GM23248 (cell line): ENCODE data around the gene PLEKHG4B. TPM values are rescaled to one million over a fixed set of nuclear protein-coding genes. Genes with fewer than 3 reads are reported as not detected.
A peak's percentile ranks its signal among the peaks of the same experiment; 100 is the strongest.

Source experiments
- DNase-seq: peaks from one replicate; pipeline ENCODE4 v3.0.0-alpha.2; 2015
- H2AFZ ChIP-seq: fragments of 200-600 bp; sonication (generic); 2 replicates; pipeline ENCODE4 v1.6.1; 2016; ENCODE audit warnings: antibody characterized with exemption
- H3F3A ChIP-seq: fragments of 200-600 bp; sonication (generic); 2 replicates; pipeline ENCODE4 v1.6.1; 2016; ENCODE audit warnings: mild to moderate bottlenecking, antibody characterized with exemption, mixed run types; ENCODE audit not compliant: insufficient read depth
- H3K27ac ChIP-seq: fragments of 200-600 bp; sonication (generic); 2 replicates; pipeline ENCODE4 v1.5.1; 2016; ENCODE audit warnings: mild to moderate bottlenecking
- H3K27me3 ChIP-seq: fragments of 200-600 bp; sonication (generic); replicated peaks from 2 replicates; pipeline ENCODE4 v1.6.1; 2016; ENCODE audit warnings: mild to moderate bottlenecking; ENCODE audit not compliant: insufficient read depth
- H3K36me3 ChIP-seq: fragments of 200-600 bp; sonication (generic); 2 replicates; pipeline ENCODE4 v1.6.1; 2016; ENCODE audit warnings: low read depth, mild to moderate bottlenecking
- H3K4me1 ChIP-seq: fragments of 200-600 bp; sonication (generic); 2 replicates; pipeline ENCODE4 v1.6.1; 2016; ENCODE audit warnings: mild to moderate bottlenecking; ENCODE audit not compliant: insufficient read depth
- H3K4me2 ChIP-seq: fragments of 200-600 bp; sonication (generic); one replicate; pipeline ENCODE4 v1.6.1; 2016; ENCODE audit warnings: mild to moderate bottlenecking; ENCODE audit not compliant: unreplicated experiment
- H3K4me3 ChIP-seq: fragments of 200-600 bp; sonication (generic); 2 replicates; pipeline ENCODE4 v1.5.1; 2016; ENCODE audit warnings: mild to moderate bottlenecking
- H3K79me2 ChIP-seq: fragments of 200-600 bp; sonication (generic); 2 replicates; pipeline ENCODE4 v1.6.1; 2016; ENCODE audit warnings: mild to moderate bottlenecking; ENCODE audit not compliant: insufficient read depth
- H3K9ac ChIP-seq: fragments of 200-600 bp; sonication (generic); 2 replicates; pipeline ENCODE4 v1.6.1; 2016; ENCODE audit warnings: mild to moderate bottlenecking
- H3K9me2 ChIP-seq: fragments of 200-600 bp; sonication (generic); 2 replicates; pipeline ENCODE4 v1.6.1; 2016; ENCODE audit warnings: mixed run types, mild to moderate bottlenecking, moderate library complexity; ENCODE audit not compliant: insufficient read depth
- H3K9me3 ChIP-seq: fragments of 200-600 bp; sonication (generic); one replicate; pipeline ENCODE4 v1.6.1; 2017; ENCODE audit warnings: low read depth
- H4K20me1 ChIP-seq: fragments of 200-600 bp; sonication (generic); 2 replicates; pipeline ENCODE4 v1.6.0; 2016; ENCODE audit not compliant: insufficient read depth
- EZH2 ChIP-seq: fragments of 200-600 bp; sonication (generic); IDR thresholded peaks from 2 replicates; pipeline ENCODE4 v1.6.1; 2018; ENCODE audit warnings: antibody characterized with exemption, mild to moderate bottlenecking; ENCODE audit not compliant: insufficient read depth, poor library complexity, severe bottlenecking
- EZH2phosphoT487 ChIP-seq: fragments of 200-600 bp; sonication (generic); IDR thresholded peaks from 2 replicates; pipeline ENCODE4 v1.6.1; 2018; ENCODE audit warnings: antibody characterized with exemption, moderate library complexity, mild to moderate bottlenecking, low read depth; ENCODE audit not compliant: insufficient read depth
- WGBS, 2 experiments: methylation state at CpG; one replicate each; pipeline ENCODE4 v1.1.6; 2015 to 2017; ENCODE audit warnings: low lambda C conversion rate in 2 of 2, low coverage in 1 of 2; ENCODE audit errors: missing lambda C conversion rate in 2 of 2; 5-methylcytosine and 5-hydroxymethylcytosine counted together
- in situ Hi-C: fragments of 300-500 bp; cut with MboI; formaldehyde crosslinking; loops from 2 replicates; pipeline ENCODE4 v1.15.0; 2020
- polyA plus RNA-seq: library from polyadenylated mRNA; unstranded; fragments of >200 nt; fragmentation: Nextera tagmentation; extraction: Ambion mirVana; gene quantifications from 2 replicates; pipeline ENCODE4 v1.2.1, GENCODE V29; 2016
- total RNA-seq: library from RNA; depleted of rRNA; stranded (reverse); fragments of >200 nt; shearing (Covaris generic); gene quantifications from 2 replicates; pipeline ENCODE4 v1.2.3, GENCODE V29; 2014

The PLEKHG4B gene
- total and polyA plus RNA-seq, 2 experiments from 2014 or later, result not detected

DNA sequence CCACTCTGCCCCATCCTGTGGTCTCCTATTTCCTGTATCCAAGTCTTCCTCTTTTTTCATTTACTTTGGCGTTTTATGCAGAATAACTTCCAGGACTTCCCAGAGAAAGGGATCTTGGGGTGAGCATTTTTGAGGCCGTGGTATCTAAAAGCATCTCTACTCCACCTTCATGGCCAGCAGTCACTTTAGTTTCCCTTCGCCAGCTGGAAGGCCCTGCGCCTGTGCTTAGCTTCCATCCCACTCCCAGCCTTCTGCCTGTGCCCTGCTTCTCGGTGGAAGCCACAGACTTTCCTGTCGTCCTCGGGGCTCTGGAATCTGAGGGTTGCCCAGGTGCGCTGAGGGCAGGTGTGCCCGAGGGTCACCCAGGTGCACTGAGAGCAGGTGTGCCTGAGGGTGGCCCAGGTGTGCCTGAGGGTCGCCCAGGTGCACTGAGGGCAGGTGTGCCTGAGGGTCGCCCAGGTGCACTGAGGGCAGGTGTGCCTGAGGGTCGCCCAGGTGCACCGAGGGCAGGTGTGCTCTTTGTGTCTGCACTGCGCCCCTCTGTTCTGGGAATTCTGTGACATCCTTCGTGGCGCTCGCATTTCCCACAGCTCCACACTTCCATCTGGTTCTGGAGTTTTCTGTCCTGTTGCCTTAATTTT lies 67.0 kb downstream of the PLEKHG4B start:
- Histone ChIP-seq H3K4me1 (peaks cover 8% of the 10 kb centered on the region), H3K27me3 (no peaks in the 10 kb centered on the region), H3K27ac (no peak overlapping the region), H3K79me2 (no peaks in the 10 kb centered on the region), H3K9ac (no peak overlapping the region), H4K20me1 (no peaks in the 10 kb centered on the region), H3K4me3 (no peak overlapping the region), H3K9me3 (no peaks in the 10 kb centered on the region), H3K4me2 (peak overlapping the region; percentile 7), H3K36me3 (no peaks in the 10 kb centered on the region), H2AFZ (no peak overlapping the region), H3F3A (no peaks in the 10 kb centered on the region), H3K9me2 (no peaks in the 10 kb centered on the region)
- in situ Hi-C loops, result no loop called here
- no peak for DNase-seq
- 70 to 72% methylated on average over 17 of the region's 17 CpGs for WGBS, 2 experiments
- TF ChIP-seq EZH2, result no peak
- TF ChIP-seq EZH2phosphoT487, result no peak

DNA sequence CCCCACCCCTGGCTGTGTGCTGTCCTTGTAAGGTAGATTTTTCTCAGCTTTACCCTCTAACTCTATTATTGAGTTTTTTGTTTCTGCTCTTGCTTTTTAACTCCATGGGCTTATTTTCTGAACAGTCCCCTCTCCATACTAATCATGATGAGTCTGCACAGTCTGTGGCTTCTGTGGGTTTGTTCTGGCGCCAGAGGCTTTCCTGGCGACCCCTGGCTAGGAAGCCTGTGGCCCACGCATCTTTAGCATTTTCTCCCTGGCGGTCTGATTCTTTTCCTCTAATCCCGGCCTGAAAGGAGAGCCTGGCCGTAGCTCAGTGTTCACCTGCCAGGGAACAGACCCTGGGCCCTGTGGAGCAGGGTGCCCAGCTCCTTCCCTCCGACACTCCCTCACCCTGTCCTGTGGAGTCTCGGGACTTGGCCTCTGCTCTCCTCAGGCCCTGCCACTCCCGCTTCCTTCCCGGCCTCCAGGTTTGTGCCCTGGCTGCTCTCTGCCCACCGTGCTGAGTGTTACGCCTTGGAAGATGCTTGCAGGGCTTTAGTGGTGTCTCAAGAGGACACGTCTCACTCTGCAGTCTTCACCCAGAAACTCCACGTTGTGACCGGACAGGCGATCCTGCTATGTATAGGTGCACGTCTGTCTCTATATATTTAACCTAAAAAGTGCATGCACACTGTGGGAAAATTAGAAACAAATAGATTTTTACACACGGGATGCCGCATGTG lies 67.6 kb downstream of the PLEKHG4B start:
- Histone ChIP-seq H3K27ac (no peak overlapping the region), H3K9me2 (no peaks in the 10 kb centered on the region), H3K9ac (no peak overlapping the region), H3K4me3 (no peak overlapping the region), H2AFZ (no peak overlapping the region), H3K9me3 (no peaks in the 10 kb centered on the region), H3K27me3 (no peaks in the 10 kb centered on the region), H3K4me2 (peak overlapping the region; percentile 7), H3F3A (no peaks in the 10 kb centered on the region), H3K4me1 (peaks cover 8% of the 10 kb centered on the region), H3K36me3 (no peaks in the 10 kb centered on the region), H3K79me2 (no peaks in the 10 kb centered on the region), H4K20me1 (no peaks in the 10 kb centered on the region)
- DNase-seq, result peak; percentile 65
- in situ Hi-C loops, result no loop called here
- WGBS, 2 experiments, result 61 to 64% methylated on average over 19 of the region's 19 CpGs
- TF ChIP-seq EZH2 (no peak), EZH2phosphoT487 (no peak)

DNA sequence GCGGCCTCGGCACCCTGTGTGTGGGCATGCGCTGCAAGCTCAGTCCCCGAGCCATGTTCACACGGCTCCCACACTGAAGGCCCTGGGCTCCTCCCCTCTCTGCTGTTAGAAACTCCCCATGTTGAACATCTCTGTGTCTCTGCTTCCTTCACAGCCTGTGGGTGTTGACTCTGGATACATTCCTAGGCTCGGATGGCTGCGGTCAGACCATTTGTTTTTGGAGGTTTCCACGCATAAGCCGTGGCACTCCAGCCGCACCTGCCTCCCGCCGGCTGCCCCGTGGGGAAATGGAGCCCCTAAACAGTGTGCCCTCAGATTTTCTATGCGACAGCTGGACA lies 68.2 kb downstream of the PLEKHG4B start:
- no peaks in the 10 kb centered on the region for H3F3A ChIP-seq
- H3K36me3 ChIP-seq, result no peaks in the 10 kb centered on the region
- H3K4me1 ChIP-seq, result peaks cover 8% of the 10 kb centered on the region
- no peaks in the 10 kb centered on the region for H3K9me2 ChIP-seq
- no peak for DNase-seq
- 85 to 89% methylated on average over 14 of the region's 14 CpGs for WGBS, 2 experiments
- no peak overlapping the region for H3K9ac ChIP-seq
- no peak overlapping the region for H3K4me3 ChIP-seq
- H2AFZ ChIP-seq, result no peak overlapping the region
- H3K4me2 ChIP-seq, result no peak overlapping the region
- in situ Hi-C loops, result no loop called here
- H3K27me3 ChIP-seq, result no peaks in the 10 kb centered on the region
- TF ChIP-seq EZH2 (no peak), EZH2phosphoT487 (no peak)
- no peaks in the 10 kb centered on the region for H3K9me3 ChIP-seq
- H4K20me1 ChIP-seq, result no peaks in the 10 kb centered on the region
- H3K27ac ChIP-seq, result no peak overlapping the region
- no peaks in the 10 kb centered on the region for H3K79me2 ChIP-seq

DNA sequence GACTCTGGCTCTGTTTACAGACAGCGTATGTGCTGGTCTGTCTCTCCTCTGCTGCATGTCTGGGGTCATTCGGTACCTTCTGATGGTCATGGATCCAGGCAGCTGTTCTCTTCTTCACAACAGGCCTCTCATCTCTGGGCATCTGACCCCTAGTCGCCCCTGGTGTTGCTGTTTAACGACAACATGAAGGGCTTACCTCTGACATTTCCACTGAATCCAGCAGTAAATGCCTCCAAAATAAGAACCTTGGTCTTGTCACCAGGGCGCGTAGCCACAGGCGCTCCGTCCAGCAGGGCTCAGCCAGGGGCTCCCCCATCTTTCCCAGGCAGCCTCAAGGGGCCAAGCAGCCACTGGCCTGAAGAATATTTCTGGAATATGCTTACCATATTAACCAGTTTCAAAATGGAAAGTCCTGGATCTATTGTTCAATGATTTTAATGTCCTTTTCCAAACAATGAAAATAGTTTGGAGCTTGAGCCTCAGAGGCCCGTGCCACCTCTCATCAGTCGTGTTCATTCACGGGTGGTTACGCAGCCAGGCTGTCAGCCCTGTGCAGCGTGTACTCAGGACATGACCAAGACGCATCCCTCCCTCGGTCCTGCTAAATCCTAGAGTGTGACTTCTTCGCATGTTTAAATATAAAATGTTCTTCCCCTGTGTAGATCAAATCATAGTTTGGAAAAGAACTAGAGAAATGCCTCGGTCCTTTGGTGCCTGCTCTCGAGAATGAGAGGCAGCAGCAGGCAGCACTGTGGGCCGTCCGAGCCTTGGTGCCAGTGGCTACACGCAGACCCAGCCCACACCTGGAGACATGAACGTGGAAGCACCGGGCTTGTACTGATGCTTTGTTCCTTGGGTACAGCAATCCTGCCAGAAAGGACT lies 69.2 kb downstream of the PLEKHG4B start:
- Histone ChIP-seq H3K27me3 (no peaks in the 10 kb centered on the region), H3K9me2 (no peaks in the 10 kb centered on the region), H3K4me1 (peaks cover 8% of the 10 kb centered on the region), H3F3A (no peaks in the 10 kb centered on the region), H3K9ac (no peak overlapping the region), H3K36me3 (no peaks in the 10 kb centered on the region), H3K4me3 (no peak overlapping the region), H3K27ac (no peak overlapping the region), H3K9me3 (no peaks in the 10 kb centered on the region), H2AFZ (no peak overlapping the region), H4K20me1 (no peaks in the 10 kb centered on the region), H3K79me2 (no peaks in the 10 kb centered on the region), H3K4me2 (no peak overlapping the region)
- WGBS, 2 experiments, result 72 to 79% methylated on average over 23 of the region's 23 CpGs
- TF ChIP-seq EZH2phosphoT487 (no peak), EZH2 (no peak)
- DNase-seq, result no peak
- in situ Hi-C loops, result no loop called here
